Measurements from ENCODE around the gene PLN.
A peak's percentile ranks its signal among the peaks of the same experiment; 100 is the strongest.

Gene PLN

GRCh38 chr6:118559659-118560058, 11.6 kb downstream of the PLN start:
- TF ChIP-seq CTCF (IDR thresholded peaks at IDR 0.05; ENCODE audit: low read length, missing control alignments): no peak
- DNase-seq (ENCODE audit: low read depth): no peak
- no peak overlapping the region for H3K4me3 ChIP-seq (replicated peaks; ENCODE audit: low read depth, low read length)

- DNase-seq (ENCODE audit: low read depth): no peak
- TF ChIP-seq CTCF (IDR thresholded peaks at IDR 0.05; ENCODE audit: low read length, missing control alignments): no peak
- H3K4me3 ChIP-seq (replicated peaks; ENCODE audit: low read depth, low read length): no peak overlapping the region
Measured at GRCh38 chr6:118562248-118562647, 14.2 kb downstream of the PLN start.

DNA sequence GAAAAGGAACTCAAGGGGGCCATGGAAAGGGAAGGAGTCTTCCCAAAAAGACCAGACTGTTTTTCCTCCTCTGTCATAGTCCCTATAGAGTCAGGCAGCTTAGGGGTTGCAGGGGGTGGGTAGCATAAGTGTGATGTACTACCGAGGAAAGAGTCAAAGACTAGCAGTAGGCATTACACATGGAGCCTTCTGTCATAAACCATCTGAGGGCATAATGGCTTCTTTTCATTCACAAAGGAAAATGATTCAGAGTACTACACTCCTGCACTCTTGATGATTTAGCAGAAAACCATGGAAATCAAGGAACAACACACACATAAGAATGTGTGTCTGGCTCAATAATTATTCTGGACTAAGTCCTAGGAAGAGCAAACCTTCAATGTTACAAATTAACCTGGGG, 14.9 kb downstream of the PLN start:
- peak; percentile 34 for DNase-seq (ENCODE audit: low read depth)
- TF ChIP-seq CTCF (IDR thresholded peaks at IDR 0.05; ENCODE audit: low read length, missing control alignments): no peak
- H3K4me3 ChIP-seq (replicated peaks; ENCODE audit: low read depth, low read length): no peak overlapping the region

GRCh38 chr6:118565311-118565960, 17.3 kb downstream of the PLN start:
- DNase-seq (ENCODE audit: low read depth): no peak
- H3K4me3 ChIP-seq (replicated peaks; ENCODE audit: low read depth, low read length): no peak overlapping the region
- TF ChIP-seq CTCF (IDR thresholded peaks at IDR 0.05; ENCODE audit: low read length, missing control alignments): peak; percentile 34

DNA sequence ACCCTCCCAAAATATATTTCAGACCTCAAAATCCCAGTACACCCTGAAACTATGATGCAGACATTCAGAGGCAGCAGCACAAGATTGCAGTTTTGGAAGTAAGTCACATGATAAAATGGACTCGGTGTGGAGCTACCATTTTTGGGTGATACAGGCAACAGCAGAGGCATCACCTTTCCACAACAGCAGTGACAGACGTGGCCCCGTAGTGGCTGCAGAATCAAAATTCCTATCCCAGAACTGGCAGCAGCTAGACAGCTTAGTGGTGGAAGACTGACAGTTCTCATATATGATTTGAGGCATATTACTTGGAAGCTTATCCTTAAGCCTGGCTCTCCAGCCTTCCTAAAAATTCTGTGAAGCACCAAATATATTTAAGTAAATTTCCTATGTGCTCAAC, 19.9 kb downstream of the PLN start:
- TF ChIP-seq CTCF (IDR thresholded peaks at IDR 0.05; ENCODE audit: low read length, missing control alignments): no peak
- H3K4me3 ChIP-seq (replicated peaks; ENCODE audit: low read depth, low read length): no peak overlapping the region
- no peak for DNase-seq (ENCODE audit: low read depth)

GRCh38 chr6:118569498-118569897, 21.4 kb downstream of the PLN start:
- no peak for TF ChIP-seq CTCF (IDR thresholded peaks at IDR 0.05; ENCODE audit: low read length, missing control alignments)
- DNase-seq (ENCODE audit: low read depth): no peak
- no peak overlapping the region for H3K4me3 ChIP-seq (replicated peaks; ENCODE audit: low read depth, low read length)

- no peak overlapping the region for H3K4me3 ChIP-seq (replicated peaks; ENCODE audit: low read depth, low read length)
- DNase-seq (ENCODE audit: low read depth): no peak
- no peak for TF ChIP-seq CTCF (IDR thresholded peaks at IDR 0.05; ENCODE audit: low read length, missing control alignments)
Measured at GRCh38 chr6:118571121-118571520, 23.0 kb downstream of the PLN start.
